GM12878 (cell line): ENCODE results near the gene RERE. TPM values are rescaled to one million over a fixed set of nuclear protein-coding genes. Genes with fewer than 3 reads are reported as not detected.
A peak's percentile ranks its signal among the peaks of the same experiment; 100 is the strongest.

Source experiments
- ATAC-seq: fragments of 200-7000 bp; cut with Tn5 transposase; 3 replicates; pipeline ENCODE4 v1.9.1; 2020; ENCODE audit warnings: mild to moderate bottlenecking, moderate library complexity
- BruUV-seq: library from RNA; stranded (reverse); fragments of 400-500 nt; replicated peaks from 2 replicates; lab custom pipeline; 2021; lab: Mats Ljungman, UMichigan
- CTCF ChIA-PET: fragments of 300-600 bp; sonication (Branson Sonifier 250); formaldehyde crosslinking; extraction: SDS; loops from one replicate; lab custom pipeline; 2021; ENCODE audit warnings: inconsistent platforms; lab: Yijun Ruan, JAX
- POLR2A ChIA-PET: fragments of 350-600 bp; formaldehyde crosslinking; extraction: SDS; loops from one replicate; lab custom pipeline; 2021; ENCODE audit warnings: inconsistent platforms; lab: Charles Lee
- RAD21 ChIA-PET: fragments of 300-600 bp; sonication (Branson Sonifier 250); formaldehyde crosslinking; loops from one replicate; lab custom pipeline; 2023; ENCODE audit warnings: antibody characterized with exemption; ENCODE audit not compliant: unreplicated experiment; lab: Charles Lee
- SMC1A ChIA-PET: fragments of 300-600 bp; sonication (Branson Sonifier 250); formaldehyde crosslinking; loops from one replicate; lab custom pipeline; 2023; ENCODE audit not compliant: unreplicated experiment, uncharacterized antibody; lab: Charles Lee
- DNase-seq: peaks from one replicate; pipeline ENCODE4 v3.0.0-alpha.2; 2011; ENCODE audit warnings: low read depth, low spot score
- FAIRE-seq: peaks from 3 replicates; lab custom pipeline; 2011; peaks lifted over from hg19 to GRCh38; lab: Jason Lieb, UNC
- H2AFZ ChIP-seq: 2 replicates; pipeline ENCODE4 v1.6.0; 2011; ENCODE audit warnings: low read depth, low read length, control low read depth; ENCODE audit not compliant: control insufficient read depth
- H3K27ac ChIP-seq: 2 replicates; pipeline ENCODE4 v1.5.1; 2011; ENCODE audit warnings: control low read depth; ENCODE audit not compliant: control insufficient read depth, insufficient read depth
- H3K27me3 ChIP-seq, 2 experiments: replicated peaks in 1 of 2; 2 replicates each; pipeline versions ENCODE4 v1.6.0 to v1.6.1; 2011; ENCODE audit warnings: low read length in 1 of 2; ENCODE audit not compliant: control insufficient read depth in 2 of 2, insufficient read depth in 2 of 2
- H3K36me3 ChIP-seq, 2 experiments: 2 replicates each; pipeline ENCODE4 v1.5.1; 2011; ENCODE audit warnings: low read length in 1 of 2; ENCODE audit not compliant: control insufficient read depth in 2 of 2, insufficient read depth in 2 of 2
- H3K4me1 ChIP-seq: 2 replicates; pipeline ENCODE4 v1.6.1; 2011; ENCODE audit warnings: mild to moderate bottlenecking, low read length, moderate library complexity, mixed read lengths; ENCODE audit not compliant: control insufficient read depth, insufficient read depth
- H3K4me2 ChIP-seq: 2 replicates; pipeline ENCODE4 v1.6.0; 2011; ENCODE audit warnings: control low read depth; ENCODE audit not compliant: control insufficient read depth, insufficient read depth
- H3K4me3 ChIP-seq: fragments of 200-600 bp; sonication (generic); 2 replicates; pipeline ENCODE4 v1.5.1; 2016
- H3K79me2 ChIP-seq: 2 replicates; pipeline ENCODE4 v1.6.0; 2011; ENCODE audit warnings: low read length; ENCODE audit not compliant: control insufficient read depth, insufficient read depth
- H3K9ac ChIP-seq: 2 replicates; pipeline ENCODE4 v1.8.0; 2011; ENCODE audit warnings: low read length, control low read depth, mixed read lengths; ENCODE audit not compliant: control insufficient read depth, insufficient read depth
- H3K9me3 ChIP-seq: replicated peaks from 3 replicates; pipeline ENCODE4 v1.5.1; 2011; ENCODE audit warnings: mild to moderate bottlenecking, low read length; ENCODE audit not compliant: control insufficient read depth, insufficient read depth
- H4K20me1 ChIP-seq: 2 replicates; pipeline ENCODE4 v1.6.0; 2011; ENCODE audit not compliant: control insufficient read depth, insufficient read depth
- GATAD2B ChIP-seq: fragments of 450-650 bp; conservative IDR thresholded peaks from 2 replicates; pipeline ENCODE4 v1.6.1; 2017; ENCODE audit warnings: low read depth, mild to moderate bottlenecking, moderate library complexity
- NR2F1 ChIP-seq: fragments of 450-650 bp; conservative IDR thresholded peaks from 2 replicates; pipeline ENCODE4 v1.6.1; 2017; ENCODE audit warnings: mild to moderate bottlenecking
- ZBTB33 ChIP-seq: fragments of 450-650 bp; IDR thresholded peaks from 2 replicates; pipeline ENCODE4 v1.6.1; 2017; ENCODE audit warnings: mild to moderate bottlenecking
- WGBS: methylation state at CpG from one replicate; pipeline ENCODE4 v1.1.6; 2016; ENCODE audit warnings: low lambda C conversion rate; ENCODE audit not compliant: insufficient replicate concordance, insufficient coverage; ENCODE audit errors: missing lambda C conversion rate; 5-methylcytosine and 5-hydroxymethylcytosine counted together
- in situ Hi-C: fragments of 300-500 bp; cut with MboI; formaldehyde crosslinking; loops from 9 replicates; pipeline ENCODE4 v1.14.3; 2018; ENCODE audit warnings: mixed read lengths
- intact Hi-C: fragments of 100-400 bp; cut with micrococcal nuclease; formaldehyde crosslinking; loops from one replicate; pipeline ENCODE4 v1.14.2; 2022; ENCODE audit not compliant: unreplicated experiment
- polyA plus RNA-seq, 11 experiments: library from polyadenylated mRNA; depleted of rRNA in 4 of 11; unstranded in 6 of 11; stranded (reverse) in 5 of 11; fragments of >200 nt; fragmentation: Nextera tagmentation in 4 of 11; fragmentation: Illumina TruSeq in 1 of 11; extraction: Ambion mirVana in 4 of 11; extraction: Trizol in 1 of 11; gene quantifications; 1 replicate in 1 of 11; 2 replicates in 10 of 11; pipeline versions ENCODE4 v1.2.1 to v1.2.3, GENCODE V29; 2011 to 2016; ENCODE audit warnings: inconsistent platforms in 2 of 11, missing spikeins in 2 of 11, low read depth in 1 of 11
- total RNA-seq, 4 experiments: library from RNA; depleted of rRNA in 3 of 4; stranded (reverse); fragments of >200 nt in 3 of 4; fragmentation: Illumina TruSeq in 1 of 4; extraction: Trizol in 1 of 4; gene quantifications; 2 replicates each; pipeline versions ENCODE4 v1.2.1 to v1.2.3, GENCODE V29; 2013 to 2021

The RERE gene
- total and polyA plus RNA-seq, 10 of the 15 experiments (the other 5 are each of a cell fraction or from before 2014, with no cell fraction given), result 5.2 to 60.5 (median 20.2) TPM

DNA sequence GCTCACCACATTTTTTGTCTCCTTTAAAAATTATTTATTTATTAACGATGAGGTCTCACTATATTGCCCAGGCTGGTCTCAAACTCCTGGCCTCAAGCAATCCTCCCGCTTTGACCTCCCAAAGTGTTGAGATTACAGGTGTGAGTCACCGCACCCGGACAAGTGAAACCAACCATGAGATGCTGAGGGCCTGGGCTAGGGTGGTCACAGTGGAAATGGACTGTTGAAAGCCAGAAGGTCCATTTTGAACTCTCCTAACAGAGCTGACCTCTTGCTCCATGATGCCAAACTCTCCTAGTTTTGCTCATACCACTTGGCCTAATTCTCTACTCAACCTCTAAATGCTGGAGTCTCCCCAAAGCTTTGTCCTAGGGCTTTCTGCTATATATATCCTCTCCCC is 390.4 kb downstream of the RERE start:
- TF ChIP-seq NR2F1, result no peak
- 0 out of 2 replicates have a peak, but pooled peaks have one; percentile 3 for TF ChIP-seq GATAD2B
- no peak for TF ChIP-seq ZBTB33
- ATAC-seq (peak; percentile 9), FAIRE-seq (no peak), DNase-seq (no peak)
- Histone ChIP-seq H2AFZ (no peak overlapping the region), H3K9ac (no peak overlapping the region), H4K20me1 (peaks cover 8% of the 10 kb centered on the region; the same call in 1 of the 2 replicates), H3K4me2 (peak overlapping the region; percentile 85), H3K9me3 (no peaks in the 10 kb centered on the region), H3K27ac (peak overlapping the region; percentile 60), H3K27me3 (no peaks in the 10 kb centered on the region), H3K4me3 (no peak overlapping the region), H3K79me2 (peaks cover 12% of the 10 kb centered on the region), H3K36me3 (no peaks in the 10 kb centered on the region; a peak in 1 of 4 replicates), H3K4me1 (peaks cover 54% of the 10 kb centered on the region)
- ChIA-PET POLR2A (interaction anchor here (0.5 to 2.2 kb wide), 8 partner anchors 42 to 650 kb away, joined by 3 to 15 read pairs (median 4); no protein-coding TSS in a partner anchor), RAD21 (interaction anchor here (1.0 to 4.3 kb wide), 11 partner anchors 12 to 300 kb away, joined by 3 to 33 read pairs (median 5); no protein-coding TSS in a partner anchor), SMC1A (interaction anchor here (0.6 to 3.2 kb wide), 18 partner anchors 8 to 301 kb away, joined by 3 to 24 read pairs (median 5); no protein-coding TSS in a partner anchor), CTCF (interaction anchor here (0.9 to 2.1 kb wide), 6 partner anchors 12 to 412 kb away, joined by 3 to 14 read pairs (median 4); no protein-coding TSS in a partner anchor)
- WGBS, result 27% methylated on average over 4 of the region's 4 CpGs
- in situ Hi-C loops, result no loop called here
- no TSS peak for BruUV-seq
- intact Hi-C loops, result loop anchor here (2.0 to 10.0 kb wide), 2 partner anchors 30 to 98 kb away; no protein-coding TSS in a partner anchor
